Stimulated activated CD8-positive, alpha-beta memory T cell treated with anti-CD3 and anti-CD28 coated beads, Interleukin-7, amount 100 ng/mL, for 48 hours (primary cell): ENCODE data around the gene TMEM242.

Source experiments
- DNase-seq, 2 donors: peaks; one replicate each; pipeline ENCODE4 v3.0.0-alpha.2; 2020; ENCODE audit warnings: low read depth in 1 of 2; ENCODE audit errors: extremely low read depth in 1 of 2

Gene TMEM242

GRCh38 chr6:157291356-157291755 is 32.0 kb downstream of the TMEM242 start:
- no peak for DNase-seq

DNA sequence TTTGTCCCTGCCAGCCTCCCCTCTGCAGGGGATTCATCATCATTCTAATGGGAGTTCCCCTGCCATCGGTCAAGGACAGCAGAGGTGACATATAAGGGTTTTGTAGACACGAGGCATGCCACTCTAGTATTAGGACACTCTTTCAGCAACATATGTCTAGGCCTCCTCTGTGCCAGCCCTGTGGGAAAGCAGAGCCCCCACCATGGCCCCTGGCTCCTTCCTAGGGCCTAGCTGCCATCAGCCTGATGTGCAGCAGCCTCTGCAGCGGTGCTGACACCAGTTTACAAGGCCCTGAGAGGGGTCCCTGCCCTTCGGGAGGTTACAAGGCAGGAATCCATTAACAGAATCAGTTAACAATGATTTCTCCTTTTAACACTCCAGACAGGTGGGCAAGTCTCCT is 32.5 kb downstream of the TMEM242 start:
- no peak for DNase-seq

DNA sequence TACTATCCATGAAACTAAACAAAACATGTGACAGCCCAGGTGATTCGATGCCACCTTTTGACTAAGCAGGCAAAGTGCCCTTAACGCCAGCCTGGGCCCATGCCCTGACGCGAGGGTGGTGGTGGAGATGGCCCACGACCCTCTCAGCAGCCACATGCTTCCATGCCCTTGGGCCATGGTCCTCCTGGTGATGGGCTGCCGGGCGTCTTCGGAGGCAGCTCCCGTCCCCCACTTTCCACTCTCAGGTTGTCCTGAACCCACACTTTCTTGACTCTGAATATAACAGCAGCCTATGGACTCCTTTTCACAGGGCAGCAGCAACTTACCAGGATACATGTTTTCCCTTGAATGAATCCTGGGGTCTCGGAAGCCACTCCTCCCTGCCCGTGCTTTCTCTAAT is 33.6 kb downstream of the TMEM242 start:
- DNase-seq = no peak

GRCh38 chr6:157288575-157288974 is 34.7 kb downstream of the TMEM242 start:
- no peak for DNase-seq

DNA sequence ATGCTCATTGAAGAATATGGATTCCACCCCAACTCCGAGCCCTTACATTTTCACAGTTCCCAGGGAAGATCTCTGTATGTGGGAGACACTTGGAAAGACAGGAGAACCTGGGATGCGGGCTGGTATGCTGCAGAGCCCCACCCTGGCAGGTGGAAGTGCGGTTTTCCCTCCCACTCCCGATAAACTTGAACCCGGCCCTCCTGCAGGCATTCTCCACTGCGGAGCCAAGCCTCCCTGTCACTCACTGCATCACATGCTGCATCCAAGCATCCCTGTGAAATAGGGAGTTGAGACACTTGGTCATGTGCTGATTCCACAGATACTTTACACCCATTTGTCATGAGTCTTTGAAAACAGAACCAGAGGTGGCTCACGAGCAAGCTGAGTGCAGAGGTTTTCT is 35.4 kb downstream of the TMEM242 start:
- DNase-seq = no peak

DNA sequence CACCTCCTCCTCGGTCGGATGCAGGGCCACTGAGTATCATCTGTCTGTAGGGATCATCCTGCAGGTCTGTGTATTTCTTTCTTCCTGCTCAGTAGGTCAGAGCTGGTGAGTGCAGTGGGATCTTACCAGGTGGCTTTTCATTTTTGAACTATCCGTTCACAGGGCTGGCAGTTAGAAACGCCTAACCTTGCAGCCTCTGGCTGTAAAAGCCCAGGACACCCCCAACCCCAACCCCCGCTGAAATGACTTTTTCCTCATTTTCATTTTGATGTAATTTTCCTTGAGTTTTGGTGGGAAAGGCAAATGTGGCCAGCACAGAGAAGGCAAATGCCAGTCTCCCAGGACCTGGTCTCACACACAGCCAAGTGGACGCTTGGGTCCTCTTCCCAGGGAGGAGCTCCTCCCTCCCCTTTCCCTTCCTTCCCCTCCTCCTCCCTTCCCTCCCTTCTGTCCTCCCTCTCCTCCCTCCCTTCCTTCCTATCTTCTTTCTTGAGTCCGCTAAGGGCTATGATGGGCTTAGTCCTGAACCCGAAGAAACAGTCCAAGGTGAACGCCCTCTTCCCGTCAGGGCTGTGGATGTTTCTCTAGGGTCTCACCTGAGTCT is 36.0 kb downstream of the TMEM242 start:
- no peak for DNase-seq

DNA sequence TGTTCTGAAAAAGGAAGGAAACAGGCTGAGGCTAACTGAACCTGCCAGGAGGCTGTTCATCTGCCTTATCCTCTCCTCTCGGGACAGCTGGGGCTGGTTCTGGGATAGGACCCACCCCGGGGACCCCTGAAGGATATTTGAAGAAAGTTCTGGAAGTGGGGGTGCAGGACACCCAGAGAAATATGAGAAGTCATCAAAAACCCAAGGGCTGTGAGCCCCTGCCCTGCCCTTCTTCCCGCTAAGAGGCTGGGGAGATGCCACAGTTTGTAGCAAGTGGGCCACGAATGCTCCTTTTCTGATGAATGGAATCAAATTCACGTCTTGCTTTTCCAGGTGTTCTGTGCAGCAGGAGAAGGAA is 37.9 kb downstream of the TMEM242 start:
- no peak for DNase-seq

DNA sequence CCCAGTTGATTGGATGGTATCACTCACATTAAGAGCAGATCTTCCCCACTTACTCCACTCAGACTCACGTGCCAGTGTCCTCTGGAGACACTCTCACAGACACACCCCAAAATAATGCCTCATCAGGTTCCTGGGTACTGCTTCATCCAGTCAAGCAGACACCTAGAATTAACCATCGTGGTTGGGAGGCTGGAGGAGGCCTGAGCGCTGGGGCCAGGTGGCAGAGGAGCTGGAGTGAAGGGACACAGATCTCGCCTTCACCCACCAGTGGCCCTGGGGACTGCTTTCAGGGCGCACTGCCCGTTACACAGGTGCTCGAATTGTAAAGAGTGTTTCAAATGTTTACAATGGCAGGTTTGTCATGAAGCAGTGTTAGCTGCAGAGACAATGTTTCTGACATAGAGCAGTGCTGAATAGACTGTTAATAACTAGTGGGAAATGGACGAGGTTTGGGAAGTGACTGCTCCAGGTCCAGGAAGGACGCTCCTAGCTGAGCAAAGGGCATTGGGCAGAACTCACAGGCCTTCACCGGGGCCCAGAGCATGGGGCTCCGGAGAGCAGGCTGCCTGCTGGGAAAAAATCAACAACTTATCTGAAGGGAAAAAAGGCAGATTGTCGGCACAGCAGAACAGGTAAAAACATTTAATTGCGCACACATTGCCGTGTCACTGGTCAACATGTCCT is 38.4 kb downstream of the TMEM242 start:
- DNase-seq = no peak

DNA sequence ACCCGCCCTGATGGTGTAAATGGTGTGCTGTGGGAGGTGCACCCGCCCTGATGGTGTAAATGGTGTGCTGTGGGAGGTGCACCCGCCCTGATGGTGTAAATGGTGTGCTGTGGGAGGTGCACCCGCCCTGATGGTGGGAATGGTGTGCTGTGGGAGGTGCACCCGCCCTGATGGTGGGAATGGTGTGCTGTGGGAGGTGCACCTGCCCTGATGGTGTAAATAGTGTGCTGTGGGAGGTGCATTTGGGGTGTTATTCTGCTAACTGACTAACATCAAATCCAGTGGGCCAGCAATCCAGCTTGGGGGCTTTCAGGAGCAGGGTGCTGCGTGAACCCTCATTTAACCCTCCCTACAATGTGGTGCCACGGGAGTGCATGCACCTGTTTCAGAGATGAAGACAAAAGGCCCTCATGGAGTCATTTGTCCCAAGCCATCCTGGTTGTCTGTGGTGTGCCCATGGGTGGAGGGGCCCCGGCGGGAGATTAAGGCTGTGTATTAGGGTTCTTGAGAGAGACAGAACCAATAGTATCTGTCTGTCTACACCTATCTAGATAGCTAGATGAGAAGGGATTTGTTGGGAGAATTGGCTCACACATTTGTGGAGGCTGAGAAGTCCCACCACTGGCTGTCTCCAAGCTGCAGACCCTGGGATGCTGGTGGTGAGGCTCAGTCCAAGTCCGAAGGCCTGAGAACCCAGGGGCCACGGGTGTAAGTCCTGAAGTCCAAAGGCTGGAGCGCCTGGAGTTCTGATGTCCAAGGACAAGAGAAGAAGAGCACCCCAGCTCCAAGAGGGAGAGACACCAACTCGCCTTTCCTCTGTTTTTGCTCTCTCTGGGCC is 39.2 kb downstream of the TMEM242 start:
- no peak for DNase-seq

DNA sequence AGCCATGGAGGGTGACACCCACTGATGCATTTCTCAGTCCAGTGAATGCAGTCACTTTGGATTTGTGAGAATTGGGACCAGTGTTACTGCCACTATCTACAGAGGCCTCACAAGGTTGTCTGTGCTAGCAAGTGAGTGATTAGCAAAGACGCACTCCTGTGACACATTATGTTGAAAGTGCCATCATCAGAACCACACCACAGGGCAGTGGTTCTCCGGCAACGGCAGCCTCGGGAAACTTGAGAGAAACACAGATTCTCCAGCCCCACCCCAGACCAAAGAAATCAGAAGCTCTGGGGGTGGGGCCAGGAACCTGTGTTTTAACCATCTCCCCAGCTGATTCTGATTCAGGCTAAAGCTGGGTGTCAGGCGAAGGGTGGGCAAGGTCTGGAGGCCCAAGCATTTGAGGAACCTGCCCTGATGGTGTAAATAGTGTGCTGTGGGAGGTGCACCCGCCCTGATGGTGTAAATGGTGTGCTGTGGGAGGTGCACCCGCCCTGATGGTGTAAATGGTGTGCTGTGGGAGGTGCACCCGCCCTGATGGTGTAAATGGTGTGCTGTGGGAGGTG is 39.9 kb downstream of the TMEM242 start:
- DNase-seq = no peak

DNA sequence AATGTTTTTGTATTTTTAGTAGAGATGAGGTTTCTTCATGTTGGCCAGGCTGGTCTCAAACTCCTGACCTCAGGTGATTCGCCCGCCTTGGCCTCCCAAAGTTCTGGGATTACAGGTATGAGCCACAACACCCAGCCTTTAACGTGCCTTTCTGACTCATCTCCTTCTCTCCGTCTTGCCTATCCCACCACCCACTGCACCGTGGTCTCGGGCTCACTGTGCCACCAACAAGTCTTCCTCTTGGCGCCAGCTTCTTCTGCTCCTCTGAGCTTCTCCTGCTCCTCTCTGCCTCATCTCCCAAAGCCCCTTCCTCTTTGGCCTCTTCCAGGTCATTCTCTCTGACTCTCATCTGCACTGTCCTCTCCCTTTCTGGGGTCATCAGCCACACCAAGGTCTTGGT is 41.0 kb downstream of the TMEM242 start:
- no peak for DNase-seq

- DNase-seq = no peak
These were observed 41.7 kb downstream of the TMEM242 start for GRCh38 chr6:157281570-157281969.

- no peak for DNase-seq
These were observed 42.4 kb downstream of the TMEM242 start for GRCh38 chr6:157280947-157281346.

- DNase-seq = no peak
These were observed 43.2 kb downstream of the TMEM242 start for GRCh38 chr6:157280157-157280556.

GRCh38 chr6:157278171-157278570 is 45.1 kb downstream of the TMEM242 start:
- no peak for DNase-seq

- no peak for DNase-seq
These were observed 46.6 kb downstream of the TMEM242 start for GRCh38 chr6:157276731-157277130.

DNA sequence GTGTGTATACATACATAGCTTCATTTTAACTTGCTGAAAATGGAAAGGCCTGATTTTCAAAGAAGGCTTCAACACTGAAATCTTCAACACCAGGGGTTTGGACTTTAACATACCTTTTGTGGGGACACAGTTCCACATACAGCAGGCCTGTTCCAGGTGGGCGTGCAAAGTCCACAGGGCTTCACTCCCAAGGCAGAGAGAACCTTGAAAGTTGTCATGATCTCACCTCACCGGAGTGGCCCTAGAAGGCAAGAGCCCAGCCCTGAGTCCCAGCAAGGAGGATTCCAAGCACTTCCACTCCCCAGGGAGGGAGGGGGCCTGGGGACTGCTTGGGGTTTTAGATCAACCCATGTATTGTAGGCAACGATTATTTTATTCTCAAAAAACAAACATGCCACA is 47.2 kb downstream of the TMEM242 start:
- DNase-seq = no peak

- peak; percentile 61 to 66 for DNase-seq
These were observed 48.7 kb downstream of the TMEM242 start for GRCh38 chr6:157274471-157275226.

DNA sequence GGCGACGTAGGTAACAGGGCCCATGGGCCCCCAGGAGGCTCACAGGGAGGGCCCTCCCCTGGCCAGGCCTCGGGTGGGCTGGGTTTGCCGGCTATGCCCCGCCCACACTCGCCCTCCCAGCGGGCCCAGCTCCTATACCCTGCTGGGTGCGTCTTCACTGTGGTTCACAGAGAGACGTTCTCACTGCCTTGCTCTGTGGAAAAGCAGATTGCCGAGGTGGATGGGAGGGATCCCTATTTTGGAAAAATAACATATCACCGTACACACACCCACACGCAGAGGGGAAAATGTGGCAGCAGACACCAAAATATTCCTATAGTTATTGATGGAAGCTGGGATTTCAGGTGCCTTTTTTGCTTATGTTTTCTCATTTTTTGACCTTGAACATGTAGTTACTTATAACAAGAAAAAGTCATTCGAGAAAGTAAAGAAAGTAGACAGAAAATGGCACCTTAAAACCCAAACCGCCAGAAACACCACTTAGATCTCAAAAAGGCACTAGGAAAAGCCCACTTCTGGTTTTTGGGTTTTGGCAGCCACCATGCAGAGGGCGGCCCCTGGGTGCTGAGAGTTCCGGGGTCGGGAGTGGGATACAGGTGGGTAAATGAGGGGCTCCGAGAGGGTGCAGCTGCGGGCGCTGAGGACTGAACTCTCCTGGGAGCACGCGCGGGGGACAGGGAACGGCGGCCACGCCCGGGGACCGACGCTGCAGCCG is 49.4 kb downstream of the TMEM242 start:
- peak; percentile 39 to 60 for DNase-seq
